ENCODE data around the gene CFD.

The CFD gene

GRCh38 chr19:867855-868457, 8.5 kb downstream of the CFD start:
- H3K27ac ChIP-seq, result no peak overlapping the region
- TF ChIP-seq CTCF (conservative IDR thresholded peaks at IDR 0.05), result no peak

- no peak overlapping the region for H3K27ac ChIP-seq
- no peak for TF ChIP-seq CTCF (conservative IDR thresholded peaks at IDR 0.05)
Observed at GRCh38 chr19:868458-869244, 9.2 kb downstream of the CFD start.

- TF ChIP-seq CTCF (conservative IDR thresholded peaks at IDR 0.05), result no peak
- no peak overlapping the region for H3K27ac ChIP-seq
Observed at GRCh38 chr19:869245-870177, 10.0 kb downstream of the CFD start.

- TF ChIP-seq CTCF (conservative IDR thresholded peaks at IDR 0.05), result no peak
- H3K27ac ChIP-seq, result no peak overlapping the region
Observed at GRCh38 chr19:870314-870713, 10.8 kb downstream of the CFD start.

GRCh38 chr19:870963-871401, 11.5 kb downstream of the CFD start:
- TF ChIP-seq CTCF (conservative IDR thresholded peaks at IDR 0.05), result no peak
- H3K27ac ChIP-seq, result no peak overlapping the region

GRCh38 chr19:871446-872265, 12.2 kb downstream of the CFD start:
- TF ChIP-seq CTCF (conservative IDR thresholded peaks at IDR 0.05), result no peak
- H3K27ac ChIP-seq, result no peak overlapping the region
